Endothelial cell (in vitro differentiated cells): ENCODE measurements around the gene RNF121. TPM values are rescaled to one million over a fixed set of nuclear protein-coding genes. Genes with fewer than 3 reads are reported as not detected.

Source experiments
- DNase-seq: peaks from one replicate; pipeline ENCODE4 v3.0.0; 2021; ENCODE audit warnings: low spot score
- H3K27ac Mint-ChIP-seq: one replicate; pipeline ENCODE4 v1.8.0; 2021; ENCODE audit warnings: mixed read lengths, inconsistent platforms; ENCODE audit not compliant: unreplicated experiment
- H3K27me3 Mint-ChIP-seq: one replicate; pipeline ENCODE4 v1.8.0; 2021; ENCODE audit warnings: mild to moderate bottlenecking, moderate library complexity, mixed read lengths, inconsistent platforms; ENCODE audit not compliant: unreplicated experiment
- H3K36me3 Mint-ChIP-seq: one replicate; pipeline ENCODE4 v1.8.0; 2021; ENCODE audit warnings: mild to moderate bottlenecking, low read depth, mixed read lengths, inconsistent platforms; ENCODE audit not compliant: unreplicated experiment
- H3K4me1 Mint-ChIP-seq: one replicate; pipeline ENCODE4 v1.8.0; 2021; ENCODE audit warnings: mild to moderate bottlenecking, mixed read lengths, inconsistent platforms; ENCODE audit not compliant: unreplicated experiment
- H3K4me3 Mint-ChIP-seq: one replicate; pipeline ENCODE4 v1.8.0; 2021; ENCODE audit warnings: mild to moderate bottlenecking, mixed read lengths, inconsistent platforms; ENCODE audit not compliant: unreplicated experiment
- H3K9me3 Mint-ChIP-seq: one replicate; pipeline ENCODE4 v1.8.0; 2021; ENCODE audit warnings: mixed read lengths, inconsistent platforms; ENCODE audit not compliant: unreplicated experiment
- total RNA-seq: library from RNA; stranded (reverse); fragmentation: NEBNext Ultra II Directional; extraction: Animal tissue kit (Norgen Biotek cat#: 25700); gene quantifications from one replicate; pipeline ENCODE4 v1.2.1, GENCODE V29; 2021; ENCODE audit not compliant: unreplicated experiment
- TF ChIP-seq, protein P1 (sequence below): fragments of 200-600 bp; sonication (generic); IDR thresholded peaks from one replicate; pipeline ENCODE4 v1.5.0; 2021; ENCODE audit warnings: antibody characterized with exemption; ENCODE audit not compliant: unreplicated experiment

Gene RNF121
- total RNA-seq, 1 donor from 2014 or later, result 37.3 TPM

DNA sequence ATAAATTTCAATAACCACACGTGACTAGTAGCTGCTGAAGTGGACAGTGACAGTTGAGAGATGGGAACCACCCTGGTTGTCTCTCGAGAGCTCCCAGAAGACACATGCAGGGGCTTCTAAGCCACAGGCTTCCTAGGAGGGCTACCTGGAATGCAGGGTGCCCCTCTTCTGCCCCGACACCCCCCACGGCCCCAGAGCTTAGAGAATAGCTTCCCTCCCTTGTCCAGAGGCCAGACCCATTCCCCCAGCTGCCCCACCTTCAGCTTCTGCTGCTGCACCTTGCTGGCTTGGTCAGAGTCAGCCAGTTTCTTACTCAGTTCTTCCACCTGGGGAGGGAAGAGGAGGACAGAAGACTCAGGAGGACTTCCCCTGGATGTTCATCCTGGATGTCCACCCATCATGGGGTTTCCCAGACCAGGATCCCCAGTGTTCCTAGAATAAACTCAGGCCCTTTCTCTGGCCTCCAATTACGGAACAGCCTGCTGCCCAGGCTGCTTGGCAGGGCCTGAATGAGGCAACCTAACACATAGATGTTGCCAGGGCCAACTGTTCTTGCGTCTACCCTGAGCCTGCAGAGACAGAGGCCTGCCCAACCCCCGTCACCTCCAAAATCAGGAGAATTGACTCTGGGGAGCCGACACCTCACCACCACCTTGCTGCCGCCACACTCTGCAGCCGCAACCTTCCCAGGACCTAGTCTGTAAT lies 81.8 kb downstream of the RNF121 start:
- Mint-ChIP-seq H3K9me3 (no peaks in the 10 kb centered on the region), H3K4me1 (no peaks in the 10 kb centered on the region), H3K27me3 (peaks cover 21% of the 10 kb centered on the region), H3K4me3 (no peak overlapping the region), H3K36me3 (peaks cover 48% of the 10 kb centered on the region), H3K27ac (no peak overlapping the region)
- TF ChIP-seq, protein P1, sequence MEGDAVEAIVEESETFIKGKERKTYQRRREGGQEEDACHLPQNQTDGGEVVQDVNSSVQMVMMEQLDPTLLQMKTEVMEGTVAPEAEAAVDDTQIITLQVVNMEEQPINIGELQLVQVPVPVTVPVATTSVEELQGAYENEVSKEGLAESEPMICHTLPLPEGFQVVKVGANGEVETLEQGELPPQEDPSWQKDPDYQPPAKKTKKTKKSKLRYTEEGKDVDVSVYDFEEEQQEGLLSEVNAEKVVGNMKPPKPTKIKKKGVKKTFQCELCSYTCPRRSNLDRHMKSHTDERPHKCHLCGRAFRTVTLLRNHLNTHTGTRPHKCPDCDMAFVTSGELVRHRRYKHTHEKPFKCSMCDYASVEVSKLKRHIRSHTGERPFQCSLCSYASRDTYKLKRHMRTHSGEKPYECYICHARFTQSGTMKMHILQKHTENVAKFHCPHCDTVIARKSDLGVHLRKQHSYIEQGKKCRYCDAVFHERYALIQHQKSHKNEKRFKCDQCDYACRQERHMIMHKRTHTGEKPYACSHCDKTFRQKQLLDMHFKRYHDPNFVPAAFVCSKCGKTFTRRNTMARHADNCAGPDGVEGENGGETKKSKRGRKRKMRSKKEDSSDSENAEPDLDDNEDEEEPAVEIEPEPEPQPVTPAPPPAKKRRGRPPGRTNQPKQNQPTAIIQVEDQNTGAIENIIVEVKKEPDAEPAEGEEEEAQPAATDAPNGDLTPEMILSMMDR, result no peak
- DNase-seq, result no peak

DNA sequence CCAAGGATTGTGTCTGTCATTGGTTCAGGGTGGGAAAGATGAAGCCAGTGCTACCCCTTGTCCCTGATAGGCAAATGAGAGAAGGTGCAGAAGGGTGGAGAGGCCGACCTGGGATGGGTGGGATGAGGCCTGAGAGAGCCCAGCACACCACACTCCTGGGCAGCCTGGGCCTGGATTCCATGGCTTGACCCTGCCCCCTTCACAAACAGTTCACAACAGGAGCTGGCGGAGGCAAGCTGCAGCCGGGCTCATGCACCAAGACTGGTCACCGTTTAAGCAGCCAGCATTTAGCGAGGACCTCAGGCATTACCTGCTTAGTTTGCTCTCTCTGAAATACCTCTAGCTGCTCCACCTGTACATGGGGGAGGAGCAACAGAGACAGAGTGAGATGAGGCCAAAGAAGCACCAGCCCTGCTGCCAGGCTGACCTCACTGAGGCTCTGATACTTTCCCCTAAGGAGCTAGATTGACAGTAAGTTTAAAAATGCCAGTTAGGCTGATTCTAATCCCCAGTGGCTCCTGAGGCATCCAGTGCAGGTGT lies 83.3 kb downstream of the RNF121 start:
- Mint-ChIP-seq H3K27ac (no peak overlapping the region), H3K4me3 (no peak overlapping the region), H3K36me3 (peaks cover 51% of the 10 kb centered on the region), H3K9me3 (no peaks in the 10 kb centered on the region), H3K27me3 (peaks cover 16% of the 10 kb centered on the region), H3K4me1 (no peaks in the 10 kb centered on the region)
- TF ChIP-seq, protein P1, result no peak
- no peak for DNase-seq

DNA sequence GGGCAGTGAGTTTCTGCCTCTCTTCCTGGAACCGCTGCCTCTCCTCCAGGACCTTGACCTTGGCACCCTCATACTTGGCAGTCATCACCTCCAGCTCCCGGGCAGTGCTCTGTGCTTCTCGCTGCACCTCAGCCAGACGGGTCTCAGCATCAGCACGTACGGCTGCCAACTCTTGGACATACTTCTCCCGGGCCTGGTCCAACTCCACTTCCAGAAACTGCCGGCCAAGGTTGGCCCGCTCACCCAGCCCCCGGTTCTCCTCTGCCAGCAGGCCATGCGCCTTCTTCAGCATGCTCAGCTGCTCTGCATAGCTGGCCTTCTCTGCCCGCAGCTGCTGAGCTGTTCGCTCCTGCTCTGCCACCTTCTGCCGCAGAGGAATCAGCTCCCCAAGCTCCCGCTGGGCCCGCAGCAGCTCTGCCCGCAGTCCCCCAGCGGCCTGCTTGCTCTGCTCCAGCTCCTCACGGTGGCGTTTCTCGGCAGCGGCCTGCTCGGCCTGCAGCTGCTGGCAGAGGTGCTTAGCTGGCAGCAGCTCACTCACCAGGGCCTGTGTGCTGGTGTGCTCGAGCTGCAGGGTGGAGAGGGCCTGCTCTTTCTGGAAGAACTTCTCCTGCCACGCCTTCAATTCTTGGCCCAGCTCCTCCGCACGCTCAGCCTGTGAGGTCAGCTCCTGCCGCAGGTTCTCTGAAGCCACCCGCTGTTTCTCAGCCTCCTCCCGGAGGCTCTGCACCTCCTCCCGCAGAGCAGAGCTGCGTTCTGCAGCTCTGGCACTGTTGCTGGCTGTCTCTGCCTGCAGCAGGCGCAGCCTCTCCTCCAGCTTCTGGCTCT lies 84.3 kb downstream of the RNF121 start:
- H3K36me3 Mint-ChIP-seq, result peaks cover 50% of the 10 kb centered on the region
- no peak for DNase-seq

DNA sequence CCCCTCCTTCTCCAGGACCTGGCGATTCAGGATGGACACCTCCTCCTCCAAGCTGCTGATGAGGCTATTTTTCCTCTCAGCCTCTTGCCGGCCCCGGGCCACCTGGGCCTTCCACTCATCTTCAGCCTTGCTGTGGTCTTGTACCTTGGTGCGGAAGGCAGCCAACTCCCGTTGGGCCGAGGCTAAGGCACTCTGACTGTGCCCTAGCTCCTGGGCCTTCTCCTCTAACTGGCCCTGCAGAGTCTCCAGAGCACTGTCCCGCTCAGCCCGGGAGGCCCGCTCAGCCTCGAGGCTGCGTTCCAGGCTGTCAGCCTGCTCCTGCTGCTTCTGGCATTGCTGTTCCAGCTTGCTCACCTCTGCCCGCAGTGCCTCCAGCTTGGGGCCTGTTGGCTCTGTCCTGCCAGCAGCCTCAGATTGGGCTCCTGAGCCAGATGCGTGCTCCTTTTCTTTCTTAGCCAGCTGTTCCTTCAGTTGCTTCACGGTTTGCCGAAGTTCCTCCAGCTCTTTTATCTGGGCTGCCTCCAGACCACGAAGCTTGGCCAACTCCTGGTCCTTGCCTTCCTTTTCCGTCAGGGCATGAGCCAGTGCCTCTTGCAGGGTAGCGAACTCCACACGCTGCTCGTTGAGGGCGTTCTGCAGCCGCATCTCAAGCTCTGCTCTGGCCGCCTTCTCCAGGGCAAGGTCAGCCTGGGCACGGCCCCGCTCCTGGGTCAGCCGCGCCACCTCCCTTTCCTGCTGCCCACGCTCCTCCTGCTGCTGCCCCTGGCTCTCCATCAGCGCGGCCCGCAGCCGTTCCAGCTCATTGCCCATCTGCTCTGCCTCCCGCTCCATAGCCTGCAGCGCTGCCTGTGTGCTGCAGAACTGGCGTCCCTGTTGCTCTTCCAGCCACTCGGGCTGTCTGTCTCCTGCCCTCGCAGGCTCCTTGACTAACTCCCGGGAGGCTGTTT lies 85.2 kb downstream of the RNF121 start:
- peaks cover 11% of the 10 kb centered on the region for H3K27me3 Mint-ChIP-seq
- no peaks in the 10 kb centered on the region for H3K9me3 Mint-ChIP-seq
- no peak overlapping the region for H3K27ac Mint-ChIP-seq
- DNase-seq, result no peak
- TF ChIP-seq, protein P1, result no peak
- H3K4me1 Mint-ChIP-seq, result no peaks in the 10 kb centered on the region
- H3K4me3 Mint-ChIP-seq, result peak overlapping the region; percentile 69
- peaks cover 49% of the 10 kb centered on the region for H3K36me3 Mint-ChIP-seq

More for the DNA sequence above, 84.3 kb downstream of the RNF121 start:
- Mint-ChIP-seq H3K27me3 (peaks cover 11% of the 10 kb centered on the region), H3K4me1 (no peaks in the 10 kb centered on the region), H3K9me3 (no peaks in the 10 kb centered on the region), H3K4me3 (peak overlapping the region; percentile 56), H3K27ac (no peak overlapping the region)
- TF ChIP-seq, protein P1, result no peak
